HG03064 (cell line): ENCODE measurements around the gene NAGLU.

Experiments
- ATAC-seq: cut with Tn5 transposase; IDR thresholded peaks from one replicate; pipeline ENCODE4 v1.9.1; 2021; ENCODE audit warnings: low read depth; ENCODE audit not compliant: unreplicated experiment

NAGLU gene

GRCh38 chr17:42585353-42585752, 49.3 kb downstream of the NAGLU start:
- no peak for ATAC-seq

DNA sequence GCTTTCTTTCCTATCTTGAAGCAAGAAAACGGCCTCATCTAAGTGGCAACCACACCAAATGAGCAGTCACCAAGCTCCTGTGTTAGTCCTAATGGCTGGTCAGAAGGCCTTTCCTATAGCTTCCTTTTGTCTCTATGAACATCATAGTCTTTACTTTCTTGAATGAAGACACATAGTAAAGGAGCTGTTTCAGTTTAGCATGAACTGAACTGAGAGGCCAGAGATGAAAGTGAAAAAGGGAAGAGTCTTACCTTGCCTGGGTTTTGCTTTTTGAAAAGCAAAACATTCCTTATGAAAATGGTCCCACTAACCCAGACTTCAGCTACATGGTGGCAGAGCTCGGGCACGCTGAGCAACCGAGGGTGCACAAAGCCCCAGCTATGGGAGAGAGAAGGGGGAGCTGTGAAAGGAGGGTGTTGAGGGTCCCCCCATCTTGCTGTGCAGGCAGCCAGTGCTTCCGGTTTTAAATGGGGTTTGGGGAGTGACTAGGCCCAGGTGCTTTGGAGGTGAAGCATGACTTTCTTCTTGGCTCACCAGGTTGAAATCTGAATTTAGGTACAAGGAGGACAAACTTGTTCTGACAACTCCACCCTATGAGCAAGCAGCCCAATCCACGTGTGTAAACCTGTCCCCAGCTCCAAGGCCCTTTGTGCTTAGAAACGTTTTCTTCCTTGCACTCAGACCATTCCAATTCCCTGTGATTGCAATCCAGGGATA, 50.6 kb downstream of the NAGLU start:
- ATAC-seq, result no peak

- ATAC-seq, result no peak
Observed at GRCh38 chr17:42590886-42591285, 54.8 kb downstream of the NAGLU start.

DNA sequence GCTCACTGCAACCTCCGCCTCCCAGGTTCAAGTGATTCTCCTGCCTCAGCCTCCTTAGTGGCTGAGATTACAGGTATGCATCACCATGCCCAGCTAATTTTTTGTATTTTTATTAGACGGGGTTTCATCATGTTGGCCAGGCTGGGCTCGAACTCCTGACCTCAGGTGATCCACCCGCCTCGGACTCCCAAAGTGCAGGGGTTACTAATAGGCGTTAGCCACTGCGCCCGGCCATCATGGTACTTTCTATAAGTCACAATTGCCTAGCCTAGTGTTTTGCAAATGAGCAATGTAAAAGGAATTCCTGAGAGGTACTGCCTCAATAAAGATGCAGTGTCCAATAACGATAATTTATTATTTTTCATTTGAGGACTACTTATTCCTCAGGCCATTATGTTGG, 55.4 kb downstream of the NAGLU start:
- no peak for ATAC-seq
